ENCODE measurements around the gene CACNA2D2.

CACNA2D2 gene

GRCh38 chr3:50486219-50486888, 17.1 kb downstream of the CACNA2D2 start:
- Histone ChIP-seq H3K27ac (ENCODE audit: low read depth, low read length) (no peak overlapping the region), H3K4me1 (ENCODE audit: control insufficient read depth in 5 of 5, insufficient read depth in 5 of 5, low read length in 5 of 5) (peaks cover 0 to under 1% (median 0%) of the 10 kb centered on the region in 5 donors), H3K27me3 (ENCODE audit: control insufficient read depth in 5 of 5, insufficient read depth in 4 of 5, low read length in 5 of 5) (no peaks in the 10 kb centered on the region)

GRCh38 chr3:50484722-50485121, 18.7 kb downstream of the CACNA2D2 start:
- H3K27ac ChIP-seq (ENCODE audit: low read depth, low read length): no peak overlapping the region
- H3K9me3 ChIP-seq (ENCODE audit: control insufficient read depth in 5 of 5, low read length in 5 of 5): no peaks in the 10 kb centered on the region
- peaks cover 0 to 5% (median 0%) of the 10 kb centered on the region in 5 donors for H3K4me1 ChIP-seq (ENCODE audit: control insufficient read depth in 5 of 5, insufficient read depth in 5 of 5, low read length in 5 of 5)
- no peak overlapping the region for H3K4me3 ChIP-seq (ENCODE audit: low read depth in 1 of 5, low read length in 5 of 5)
- H3K36me3 ChIP-seq (ENCODE audit: control insufficient read depth in 5 of 5, insufficient read depth in 5 of 5, low read length in 5 of 5): no peaks in the 10 kb centered on the region
- H3K9ac ChIP-seq (ENCODE audit: low read length in 5 of 5): no peak overlapping the region
- H3K27me3 ChIP-seq (ENCODE audit: control insufficient read depth in 5 of 5, insufficient read depth in 4 of 5, low read length in 5 of 5): no peaks in the 10 kb centered on the region

More at GRCh38 chr3:50486219-50486888, 17.1 kb downstream of the CACNA2D2 start:
- Histone ChIP-seq H3K4me3 (ENCODE audit: low read depth in 1 of 5, low read length in 5 of 5) (no peak overlapping the region), H3K36me3 (ENCODE audit: control insufficient read depth in 5 of 5, insufficient read depth in 5 of 5, low read length in 5 of 5) (no peaks in the 10 kb centered on the region), H3K9me3 (ENCODE audit: control insufficient read depth in 5 of 5, low read length in 5 of 5) (no peaks in the 10 kb centered on the region), H3K9ac (ENCODE audit: low read length in 5 of 5) (no peak overlapping the region)

GRCh38 chr3:50483374-50483773, 20.1 kb downstream of the CACNA2D2 start:
- no peak overlapping the region for H3K9ac ChIP-seq (ENCODE audit: low read length in 5 of 5)
- H3K27ac ChIP-seq (ENCODE audit: low read depth, low read length): no peak overlapping the region
- no peaks in the 10 kb centered on the region for H3K27me3 ChIP-seq (ENCODE audit: control insufficient read depth in 5 of 5, insufficient read depth in 4 of 5, low read length in 5 of 5)

GRCh38 chr3:50481992-50482391, 21.4 kb downstream of the CACNA2D2 start:
- H3K4me3 ChIP-seq (ENCODE audit: low read depth in 1 of 5, low read length in 5 of 5): no peak overlapping the region
- H3K36me3 ChIP-seq (ENCODE audit: control insufficient read depth in 5 of 5, insufficient read depth in 5 of 5, low read length in 5 of 5): no peaks in the 10 kb centered on the region
- H3K9ac ChIP-seq (ENCODE audit: low read length in 5 of 5): no peak overlapping the region
- H3K4me1 ChIP-seq (ENCODE audit: control insufficient read depth in 5 of 5, insufficient read depth in 5 of 5, low read length in 5 of 5): peaks cover 0 to 5% (median 0%) of the 10 kb centered on the region in 5 donors
- H3K9me3 ChIP-seq (ENCODE audit: control insufficient read depth in 5 of 5, low read length in 5 of 5): no peaks in the 10 kb centered on the region
- no peak overlapping the region for H3K27ac ChIP-seq (ENCODE audit: low read depth, low read length)
- peaks cover 0 to 2% (median 0%) of the 10 kb centered on the region in 5 donors for H3K27me3 ChIP-seq (ENCODE audit: control insufficient read depth in 5 of 5, insufficient read depth in 4 of 5, low read length in 5 of 5)

More at GRCh38 chr3:50483374-50483773, 20.1 kb downstream of the CACNA2D2 start:
- Histone ChIP-seq H3K4me1 (ENCODE audit: control insufficient read depth in 5 of 5, insufficient read depth in 5 of 5, low read length in 5 of 5) (peaks cover 0 to 5% (median 0%) of the 10 kb centered on the region in 5 donors), H3K9me3 (ENCODE audit: control insufficient read depth in 5 of 5, low read length in 5 of 5) (no peaks in the 10 kb centered on the region), H3K4me3 (ENCODE audit: low read depth in 1 of 5, low read length in 5 of 5) (no peak overlapping the region), H3K36me3 (ENCODE audit: control insufficient read depth in 5 of 5, insufficient read depth in 5 of 5, low read length in 5 of 5) (no peaks in the 10 kb centered on the region)

- H3K27me3 ChIP-seq (ENCODE audit: control insufficient read depth in 5 of 5, insufficient read depth in 4 of 5, low read length in 5 of 5): peaks cover 0 to 2% (median 0%) of the 10 kb centered on the region in 5 donors
- H3K27ac ChIP-seq (ENCODE audit: low read depth, low read length): no peak overlapping the region
- no peak overlapping the region for H3K4me3 ChIP-seq (ENCODE audit: low read depth in 1 of 5, low read length in 5 of 5)
- H3K9ac ChIP-seq (ENCODE audit: low read length in 5 of 5): no peak overlapping the region
- H3K4me1 ChIP-seq (ENCODE audit: control insufficient read depth in 5 of 5, insufficient read depth in 5 of 5, low read length in 5 of 5): peaks cover 0 to 5% (median 0%) of the 10 kb centered on the region in 5 donors
- no peaks in the 10 kb centered on the region for H3K9me3 ChIP-seq (ENCODE audit: control insufficient read depth in 5 of 5, low read length in 5 of 5)
- H3K36me3 ChIP-seq (ENCODE audit: control insufficient read depth in 5 of 5, insufficient read depth in 5 of 5, low read length in 5 of 5): no peaks in the 10 kb centered on the region
Measured at GRCh38 chr3:50480471-50480870, 23.0 kb downstream of the CACNA2D2 start.

- Histone ChIP-seq H3K27ac (ENCODE audit: low read depth, low read length) (no peak overlapping the region), H3K9ac (ENCODE audit: low read length in 5 of 5) (no peak overlapping the region), H3K9me3 (ENCODE audit: control insufficient read depth in 5 of 5, low read length in 5 of 5) (no peaks in the 10 kb centered on the region), H3K27me3 (ENCODE audit: control insufficient read depth in 5 of 5, insufficient read depth in 4 of 5, low read length in 5 of 5) (peaks cover 0 to 3% (median 2%) of the 10 kb centered on the region in 5 donors), H3K4me3 (ENCODE audit: low read depth in 1 of 5, low read length in 5 of 5) (no peak overlapping the region), H3K36me3 (ENCODE audit: control insufficient read depth in 5 of 5, insufficient read depth in 5 of 5, low read length in 5 of 5) (no peaks in the 10 kb centered on the region), H3K4me1 (ENCODE audit: control insufficient read depth in 5 of 5, insufficient read depth in 5 of 5, low read length in 5 of 5) (peaks cover 0 to 5% (median 0%) of the 10 kb centered on the region in 5 donors)
Measured at GRCh38 chr3:50479523-50479922, 23.9 kb downstream of the CACNA2D2 start.

- H3K36me3 ChIP-seq (ENCODE audit: control insufficient read depth in 5 of 5, insufficient read depth in 5 of 5, low read length in 5 of 5): no peaks in the 10 kb centered on the region
- peaks cover 0 to 3% (median 2%) of the 10 kb centered on the region in 5 donors for H3K27me3 ChIP-seq (ENCODE audit: control insufficient read depth in 5 of 5, insufficient read depth in 4 of 5, low read length in 5 of 5)
- H3K27ac ChIP-seq (ENCODE audit: low read depth, low read length): no peak overlapping the region
- no peak overlapping the region for H3K4me3 ChIP-seq (ENCODE audit: low read depth in 1 of 5, low read length in 5 of 5)
- peaks cover 0 to 5% (median 0%) of the 10 kb centered on the region in 5 donors for H3K4me1 ChIP-seq (ENCODE audit: control insufficient read depth in 5 of 5, insufficient read depth in 5 of 5, low read length in 5 of 5)
- no peak overlapping the region for H3K9ac ChIP-seq (ENCODE audit: low read length in 5 of 5)
- H3K9me3 ChIP-seq (ENCODE audit: control insufficient read depth in 5 of 5, low read length in 5 of 5): no peaks in the 10 kb centered on the region
Measured at GRCh38 chr3:50478671-50479260, 24.7 kb downstream of the CACNA2D2 start.

GRCh38 chr3:50478051-50478450, 25.4 kb downstream of the CACNA2D2 start:
- Histone ChIP-seq H3K9ac (ENCODE audit: low read length in 5 of 5) (no peak overlapping the region), H3K27me3 (ENCODE audit: control insufficient read depth in 5 of 5, insufficient read depth in 4 of 5, low read length in 5 of 5) (peaks cover 0 to 3% (median 2%) of the 10 kb centered on the region in 5 donors), H3K27ac (ENCODE audit: low read depth, low read length) (no peak overlapping the region), H3K36me3 (ENCODE audit: control insufficient read depth in 5 of 5, insufficient read depth in 5 of 5, low read length in 5 of 5) (no peaks in the 10 kb centered on the region), H3K9me3 (ENCODE audit: control insufficient read depth in 5 of 5, low read length in 5 of 5) (no peaks in the 10 kb centered on the region), H3K4me3 (ENCODE audit: low read depth in 1 of 5, low read length in 5 of 5) (no peak overlapping the region), H3K4me1 (ENCODE audit: control insufficient read depth in 5 of 5, insufficient read depth in 5 of 5, low read length in 5 of 5) (peaks cover 0 to 5% (median 0%) of the 10 kb centered on the region in 5 donors)

- Histone ChIP-seq H3K4me1 (ENCODE audit: control insufficient read depth in 5 of 5, insufficient read depth in 5 of 5, low read length in 5 of 5) (no peaks in the 10 kb centered on the region), H3K27me3 (ENCODE audit: control insufficient read depth in 5 of 5, insufficient read depth in 4 of 5, low read length in 5 of 5) (peaks cover 0 to 3% (median 2%) of the 10 kb centered on the region in 5 donors), H3K36me3 (ENCODE audit: control insufficient read depth in 5 of 5, insufficient read depth in 5 of 5, low read length in 5 of 5) (no peaks in the 10 kb centered on the region), H3K9me3 (ENCODE audit: control insufficient read depth in 5 of 5, low read length in 5 of 5) (no peaks in the 10 kb centered on the region), H3K9ac (ENCODE audit: low read length in 5 of 5) (no peak overlapping the region), H3K4me3 (ENCODE audit: low read depth in 1 of 5, low read length in 5 of 5) (no peak overlapping the region), H3K27ac (ENCODE audit: low read depth, low read length) (no peak overlapping the region)
Measured at GRCh38 chr3:50475348-50475747, 28.1 kb downstream of the CACNA2D2 start.

- H3K4me3 ChIP-seq (ENCODE audit: low read depth in 1 of 5, low read length in 5 of 5): no peak overlapping the region
- no peak overlapping the region for H3K9ac ChIP-seq (ENCODE audit: low read length in 5 of 5)
- no peaks in the 10 kb centered on the region for H3K9me3 ChIP-seq (ENCODE audit: control insufficient read depth in 5 of 5, low read length in 5 of 5)
- H3K36me3 ChIP-seq (ENCODE audit: control insufficient read depth in 5 of 5, insufficient read depth in 5 of 5, low read length in 5 of 5): no peaks in the 10 kb centered on the region
- peaks cover 0 to 3% (median 2%) of the 10 kb centered on the region in 5 donors for H3K27me3 ChIP-seq (ENCODE audit: control insufficient read depth in 5 of 5, insufficient read depth in 4 of 5, low read length in 5 of 5)
- no peaks in the 10 kb centered on the region for H3K4me1 ChIP-seq (ENCODE audit: control insufficient read depth in 5 of 5, insufficient read depth in 5 of 5, low read length in 5 of 5)
- H3K27ac ChIP-seq (ENCODE audit: low read depth, low read length): no peak overlapping the region
Measured at GRCh38 chr3:50474717-50475116, 28.7 kb downstream of the CACNA2D2 start.
